ENCODE measurements around the gene B3GNT8.
A peak's percentile ranks its signal among the peaks of the same experiment; 100 is the strongest.

DNA sequence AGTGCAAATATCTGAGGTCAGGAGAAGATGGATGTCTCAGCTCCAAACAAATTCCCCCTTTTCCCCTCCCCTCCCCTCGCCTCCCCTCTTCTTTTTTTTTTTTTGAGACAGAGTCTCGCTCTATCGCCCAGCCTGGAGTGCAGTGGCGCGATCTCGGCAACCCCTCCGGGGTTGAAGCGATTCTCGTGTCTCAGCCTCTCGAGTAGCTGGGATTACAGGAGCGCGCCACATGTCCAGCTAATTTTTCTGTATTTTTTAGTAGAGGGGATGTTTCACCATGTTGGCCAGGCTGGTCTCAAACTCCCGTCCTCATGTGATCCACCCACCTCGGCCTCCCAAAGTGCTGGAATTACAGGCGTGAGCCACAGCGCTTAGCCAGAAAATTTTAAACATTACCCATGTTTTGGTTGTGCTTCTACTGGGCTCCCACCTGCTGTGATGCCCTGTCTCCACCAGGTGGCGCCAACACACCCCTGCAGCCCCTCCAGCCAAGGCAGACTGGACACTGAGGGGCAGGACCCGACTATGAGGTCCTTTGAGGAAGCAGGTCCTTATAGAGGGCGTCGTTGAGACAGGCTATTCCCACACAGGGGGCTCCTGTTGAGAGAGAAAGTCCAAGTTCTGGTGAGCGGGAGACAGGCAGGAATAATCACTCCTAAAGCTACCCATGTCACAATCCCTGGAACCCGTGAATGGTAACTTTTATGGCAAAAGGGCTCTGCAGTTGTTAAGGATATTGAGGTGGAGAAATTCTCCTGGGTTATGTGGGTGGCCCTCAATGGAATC lies 22.1 kb upstream of the B3GNT8 start:
- TF ChIP-seq, protein P1, sequence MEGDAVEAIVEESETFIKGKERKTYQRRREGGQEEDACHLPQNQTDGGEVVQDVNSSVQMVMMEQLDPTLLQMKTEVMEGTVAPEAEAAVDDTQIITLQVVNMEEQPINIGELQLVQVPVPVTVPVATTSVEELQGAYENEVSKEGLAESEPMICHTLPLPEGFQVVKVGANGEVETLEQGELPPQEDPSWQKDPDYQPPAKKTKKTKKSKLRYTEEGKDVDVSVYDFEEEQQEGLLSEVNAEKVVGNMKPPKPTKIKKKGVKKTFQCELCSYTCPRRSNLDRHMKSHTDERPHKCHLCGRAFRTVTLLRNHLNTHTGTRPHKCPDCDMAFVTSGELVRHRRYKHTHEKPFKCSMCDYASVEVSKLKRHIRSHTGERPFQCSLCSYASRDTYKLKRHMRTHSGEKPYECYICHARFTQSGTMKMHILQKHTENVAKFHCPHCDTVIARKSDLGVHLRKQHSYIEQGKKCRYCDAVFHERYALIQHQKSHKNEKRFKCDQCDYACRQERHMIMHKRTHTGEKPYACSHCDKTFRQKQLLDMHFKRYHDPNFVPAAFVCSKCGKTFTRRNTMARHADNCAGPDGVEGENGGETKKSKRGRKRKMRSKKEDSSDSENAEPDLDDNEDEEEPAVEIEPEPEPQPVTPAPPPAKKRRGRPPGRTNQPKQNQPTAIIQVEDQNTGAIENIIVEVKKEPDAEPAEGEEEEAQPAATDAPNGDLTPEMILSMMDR (IDR thresholded peaks at IDR 0.05) = peak; percentile 79 to 97 (median 92)
- TF ChIP-seq EP300 (IDR thresholded peaks at IDR 0.05) (no peak), POLR2AphosphoS5 (IDR thresholded peaks at IDR 0.05) (no peak)
